ENCODE data around the gene ADORA1.

ADORA1 gene

GRCh38 chr1:203130358-203130985 is 2.9 kb downstream of the ADORA1 start:
- Histone ChIP-seq H3K4me1 (ENCODE audit: low read length) (peaks cover 17% of the 10 kb centered on the region; the same call in 1 of the 2 replicates), H3K4me3 (ENCODE audit: low read length) (no peak overlapping the region), H3K36me3 (replicated peaks; ENCODE audit: insufficient read depth, low read length) (no peaks in the 10 kb centered on the region), H3K9ac (ENCODE audit: low read length) (no peak overlapping the region), H3K79me2 (ENCODE audit: low read length) (no peaks in the 10 kb centered on the region), H3K9me2 (replicated peaks; ENCODE audit: insufficient read depth, low read length) (no peaks in the 10 kb centered on the region), H4K20me1 (ENCODE audit: insufficient read depth, low read length) (no peaks in the 10 kb centered on the region), H3K27ac (ENCODE audit: low read length) (no peak overlapping the region), H3K9me3 (replicated peaks; ENCODE audit: insufficient read depth, low read length) (no peaks in the 10 kb centered on the region), H2AFZ (ENCODE audit: low read length) (no peak overlapping the region), H3K27me3 (replicated peaks; ENCODE audit: insufficient read depth, low read length) (peaks cover 38% of the 10 kb centered on the region), H3F3A (ENCODE audit: insufficient read depth, low read length) (no peaks in the 10 kb centered on the region), H3K4me2 (ENCODE audit: low read depth, low read length) (no peak overlapping the region)
- DNase-seq = no peak
- TF ChIP-seq EZH2phosphoT487 (IDR thresholded peaks at IDR 0.05; ENCODE audit: low read length) (no peak), EZH2 (optimal IDR thresholded peaks at IDR 0.05; ENCODE audit: low read depth, low read length) (no peak), CTCF (IDR thresholded peaks at IDR 0.05; ENCODE audit: low read length) (no peak)

GRCh38 chr1:203131548-203132200 is 4.1 kb downstream of the ADORA1 start:
- H3K4me2 ChIP-seq (ENCODE audit: low read depth, low read length) = no peak overlapping the region
- DNase-seq = no peak
- TF ChIP-seq EZH2phosphoT487 (IDR thresholded peaks at IDR 0.05; ENCODE audit: low read length) (no peak), CTCF (IDR thresholded peaks at IDR 0.05; ENCODE audit: low read length) (no peak), EZH2 (optimal IDR thresholded peaks at IDR 0.05; ENCODE audit: low read depth, low read length) (no peak)
- H3F3A ChIP-seq (ENCODE audit: insufficient read depth, low read length) = no peaks in the 10 kb centered on the region
- H3K36me3 ChIP-seq (replicated peaks; ENCODE audit: insufficient read depth, low read length) = no peaks in the 10 kb centered on the region
- H2AFZ ChIP-seq (ENCODE audit: low read length) = no peak overlapping the region
- no peak overlapping the region for H3K4me3 ChIP-seq (ENCODE audit: low read length)
- no peaks in the 10 kb centered on the region for H3K9me2 ChIP-seq (replicated peaks; ENCODE audit: insufficient read depth, low read length)
- H3K79me2 ChIP-seq (ENCODE audit: low read length) = no peaks in the 10 kb centered on the region
- H3K27me3 ChIP-seq (replicated peaks; ENCODE audit: insufficient read depth, low read length) = peaks cover 27% of the 10 kb centered on the region
- H3K9ac ChIP-seq (ENCODE audit: low read length) = no peak overlapping the region
- H4K20me1 ChIP-seq (ENCODE audit: insufficient read depth, low read length) = no peaks in the 10 kb centered on the region
- no peaks in the 10 kb centered on the region for H3K9me3 ChIP-seq (replicated peaks; ENCODE audit: insufficient read depth, low read length)
- no peak overlapping the region for H3K27ac ChIP-seq (ENCODE audit: low read length)
- H3K4me1 ChIP-seq (ENCODE audit: low read length) = peaks cover 16% of the 10 kb centered on the region; the same call in 1 of the 2 replicates

- Histone ChIP-seq H4K20me1 (ENCODE audit: insufficient read depth, low read length) (no peaks in the 10 kb centered on the region), H3K27ac (ENCODE audit: low read length) (no peak overlapping the region), H3K4me1 (ENCODE audit: low read length) (no peaks in the 10 kb centered on the region), H3K9me3 (replicated peaks; ENCODE audit: insufficient read depth, low read length) (no peaks in the 10 kb centered on the region), H3K79me2 (ENCODE audit: low read length) (no peaks in the 10 kb centered on the region), H3K36me3 (replicated peaks; ENCODE audit: insufficient read depth, low read length) (no peaks in the 10 kb centered on the region), H3K27me3 (replicated peaks; ENCODE audit: insufficient read depth, low read length) (peaks cover 2% of the 10 kb centered on the region; the same call in 1 of the 2 replicates), H3K4me3 (ENCODE audit: low read length) (no peak overlapping the region), H3K4me2 (ENCODE audit: low read depth, low read length) (no peak overlapping the region), H3K9ac (ENCODE audit: low read length) (no peak overlapping the region), H3K9me2 (replicated peaks; ENCODE audit: insufficient read depth, low read length) (no peaks in the 10 kb centered on the region), H2AFZ (ENCODE audit: low read length) (no peak overlapping the region), H3F3A (ENCODE audit: insufficient read depth, low read length) (no peaks in the 10 kb centered on the region)
- no peak for TF ChIP-seq EZH2phosphoT487 (IDR thresholded peaks at IDR 0.05; ENCODE audit: low read length)
- TF ChIP-seq CTCF (IDR thresholded peaks at IDR 0.05; ENCODE audit: low read length) = no peak
- TF ChIP-seq EZH2 (optimal IDR thresholded peaks at IDR 0.05; ENCODE audit: low read depth, low read length) = no peak
- DNase-seq = no peak
Observed at GRCh38 chr1:203133970-203134725, 6.6 kb downstream of the ADORA1 start.

Measured in MM.1S (cell line).